Heart left ventricle (tissue), 16 donors: ENCODE data around the gene TRIM46. TPM values are rescaled to one million over a fixed set of nuclear protein-coding genes. Genes with fewer than 3 reads are reported as not detected.

Experiments
- ATAC-seq, 4 donors: fragments of 200-7000 bp; cut with Tn5 transposase; one replicate each; pipeline ENCODE4 v1.9.1; 2020 to 2022; ENCODE audit warnings: moderate library complexity in 4 of 4, mild to moderate bottlenecking in 3 of 4, moderate number of reproducible peaks in 1 of 4
- DNase-seq, 5 donors: peaks; one replicate each; pipeline ENCODE4 v3.0.0-alpha.2; 2020
- H3K27ac ChIP-seq, 12 donors: fragments of 200-600 bp; sonication (generic) in 4 of 12; one replicate each; pipeline versions ENCODE4 v1.5.0 to v1.8.0; 2016 to 2022; ENCODE audit warnings: mild to moderate bottlenecking in 2 of 12
- H3K27me3 ChIP-seq, 9 donors: fragments of 200-600 bp; sonication (generic) in 2 of 9; one replicate each; pipeline versions ENCODE4 v1.5.1 to v1.8.0; 2016 to 2022; ENCODE audit warnings: mild to moderate bottlenecking in 3 of 9
- H3K36me3 ChIP-seq, 9 donors: fragments of 200-600 bp; sonication (generic) in 2 of 9; one replicate each; pipeline versions ENCODE4 v1.5.0 to v1.8.0; 2018 to 2022; ENCODE audit warnings: mild to moderate bottlenecking in 2 of 9
- H3K4me1 ChIP-seq, 12 donors: fragments of 200-600 bp; sonication (generic) in 4 of 12; one replicate each; pipeline versions ENCODE4 v1.5.0 to v1.8.0; 2016 to 2022; ENCODE audit warnings: mild to moderate bottlenecking in 3 of 12
- H3K4me3 ChIP-seq, 12 donors: fragments of 200-600 bp; sonication (generic) in 4 of 12; one replicate each; pipeline versions ENCODE4 v1.5.0 to v1.8.0; 2017 to 2022; ENCODE audit warnings: mild to moderate bottlenecking in 9 of 12, moderate library complexity in 4 of 12
- H3K9me3 ChIP-seq, 12 donors: fragments of 200-600 bp; sonication (generic) in 4 of 12; one replicate each; pipeline versions ENCODE4 v1.5.0 to v1.8.0; 2016 to 2022; ENCODE audit warnings: mild to moderate bottlenecking in 1 of 12
- CTCF ChIP-seq, 12 donors: fragments of 200-600 bp; sonication (generic) in 4 of 12; IDR thresholded peaks; one replicate each; pipeline versions ENCODE4 v1.5.0 to v1.8.0; 2018 to 2022; ENCODE audit warnings: antibody characterized with exemption in 12 of 12, mild to moderate bottlenecking in 5 of 12
- POLR2A ChIP-seq, 2 donors: fragments of 450-650 bp; IDR thresholded peaks; one replicate each; pipeline ENCODE4 v1.6.1; 2017; ENCODE audit warnings: antibody characterized with exemption in 2 of 2, mild to moderate bottlenecking in 2 of 2, moderate library complexity in 2 of 2
- WGBS, 4 donors: extraction: QIAGEN DNeasy Blood & Tissue Kit in 2 of 4; methylation state at CpG; one replicate each; pipeline versions ENCODE4 v1.1.5 to v1.1.7; 2013 to 2018; 5-methylcytosine and 5-hydroxymethylcytosine counted together
- intact Hi-C, 10 donors: fragments of 100-400 bp; cut with DNase I; formaldehyde crosslinking; loops; one replicate each; pipeline versions ENCODE4 v1.11.1 to v1.14.2; 2022
- polyA plus RNA-seq, 2 donors: library from polyadenylated mRNA; stranded (reverse); fragments of 200-250 nt; gene quantifications; one replicate each; pipeline ENCODE4 v1.2.3, GENCODE V29; 2013
- total RNA-seq, 9 donors: library from RNA; depleted of rRNA in 2 of 9; stranded (reverse); fragments of >200 nt in 2 of 9; fragmentation: NEBNext Ultra II Directional in 3 of 9; extraction: Animal tissue kit (Norgen Biotek cat#: 25700) in 3 of 9; gene quantifications; one replicate each; pipeline versions ENCODE4 v1.1.0 to v1.2.4, GENCODE V29; 2016 to 2023
- donor health status: ischemic (EF 13 %, LVEDD 7.1; RV severe dilation, severe dysfunction).
- donor health status: healthy with polysubstance abuse.
- donor health status: DM: no; HTN: yes; CAD: no.
- donor health status: DM: no; HTN: no; CAD: no.
- donor health status: ischemic (EF 25% LVEDD 6.9; RV normal size, moderate dysfunction).
- donor health status: ischemic (EF 25% LVEDD 5.7; RV mildly dilated, moderate dysfunction).
- donor health status: healthy.
- donor health status: DM: yes; HTN: yes; CAD: no.
- donor health status: ischemic (EF 35%, LVEDD 5.7; RV mildly dilated, moderate dysfunction).
- donor health status: nonischemic (EF 11% LVEDD 7.7; RV severe dilation, severe dysfunction).
- donor health status: DM: yes; HTN: yes; CAD: no.
- donor health status: PGD.
- donor health status: ischemic (EF 29% LVEDD 5.4; RV normal size, mild dysfunction).
- donor health status: nonischemic (EF 23%, LVEDD 6.1; RV moderate dilation, normal function).

TRIM46 gene
- total and polyA plus RNA-seq, 11 donors: 0.04 to 0.41 (median 0.12) TPM; not detected in 5

DNA sequence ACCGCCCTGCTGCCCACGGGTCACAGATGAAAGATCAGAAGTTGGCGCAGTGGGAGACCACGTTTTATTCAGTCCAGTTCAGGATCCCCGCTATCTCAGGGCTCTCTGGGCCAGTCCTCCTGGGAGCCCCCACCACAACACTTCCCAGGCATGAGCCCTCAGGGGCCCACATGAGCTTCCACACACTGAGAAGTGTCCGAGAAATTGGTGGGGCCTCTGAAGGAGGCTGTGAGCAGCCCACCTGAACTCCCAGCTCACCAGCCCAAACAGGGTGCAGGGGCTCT is 12.1 kb downstream of the TRIM46 start:
- H3K4me3 ChIP-seq: no peak overlapping the region
- H3K36me3 ChIP-seq: no peaks in the 10 kb centered on the region
- 67 to 80% (median 70%) methylated on average over 6 of the region's 6 CpGs for WGBS, 4 donors
- DNase-seq (peak in 2 of 5 donors; percentile 17 to 42), ATAC-seq (no peak)
- intact Hi-C loops: no loop called here
- H3K9me3 ChIP-seq: no peaks in the 10 kb centered on the region
- peak overlapping the region in 4 of 12 donors; percentile 23 to 68 (median 62) for H3K27ac ChIP-seq
- peaks cover 0 to 14% (median 8%) of the 10 kb centered on the region in 12 donors for H3K4me1 ChIP-seq
- H3K27me3 ChIP-seq: no peaks in the 10 kb centered on the region
- TF ChIP-seq CTCF (IDR thresholded peaks at IDR 0.05) (no peak), POLR2A (IDR thresholded peaks at IDR 0.05) (no peak)

- DNase-seq (peak in 3 of 5 donors; percentile 3 to 19 (median 9)), ATAC-seq (no peak)
- H3K36me3 ChIP-seq: no peaks in the 10 kb centered on the region
- 77 to 85% (median 83%) methylated on average over 8 of the region's 8 CpGs for WGBS, 4 donors
- peaks cover 0 to 14% (median 8%) of the 10 kb centered on the region in 12 donors for H3K4me1 ChIP-seq
- H3K27me3 ChIP-seq: no peaks in the 10 kb centered on the region
- H3K27ac ChIP-seq: peak overlapping the region in 1 of 12 donors; percentile 68
- intact Hi-C loops: no loop called here
- no peaks in the 10 kb centered on the region for H3K9me3 ChIP-seq
- H3K4me3 ChIP-seq: no peak overlapping the region
- no peak for TF ChIP-seq CTCF (IDR thresholded peaks at IDR 0.05)
- no peak for TF ChIP-seq POLR2A (IDR thresholded peaks at IDR 0.05)
Observed at GRCh38 chr1:155186067-155186793, 12.6 kb downstream of the TRIM46 start.

DNA sequence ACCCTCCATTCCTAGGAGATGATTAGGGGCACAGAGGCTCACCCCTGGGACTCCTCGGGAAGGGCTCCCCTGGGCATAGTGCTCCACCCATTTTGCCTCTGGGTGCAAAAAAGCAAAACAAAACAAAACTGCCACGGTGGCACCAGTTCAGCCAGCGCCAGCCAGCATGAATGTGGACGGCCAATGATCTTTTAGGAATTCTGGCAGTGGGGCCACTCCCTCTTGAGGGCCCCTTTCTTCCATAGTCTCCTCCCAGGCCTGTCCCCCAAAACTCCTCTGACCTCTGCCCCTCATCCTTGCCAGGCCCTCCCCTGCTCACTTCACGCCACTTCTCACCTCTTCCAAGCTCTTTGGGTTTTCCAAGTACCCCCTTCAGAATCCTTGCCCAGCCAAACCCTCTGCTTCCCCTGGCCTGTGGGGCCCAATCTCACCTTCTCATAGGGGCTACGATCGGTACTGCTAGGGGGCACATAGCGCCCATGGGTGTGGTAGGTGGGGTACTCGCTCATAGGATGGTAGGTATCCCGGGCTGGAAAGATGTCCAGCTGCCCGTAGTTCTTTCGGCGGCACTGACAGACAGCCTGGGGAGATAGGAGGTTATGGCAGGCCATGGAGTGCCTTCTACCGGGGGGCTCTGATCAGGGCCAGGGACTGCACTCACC is 13.3 kb downstream of the TRIM46 start:
- 68 to 86% (median 79%) methylated on average over 14 of the region's 14 CpGs for WGBS, 4 donors
- no peaks in the 10 kb centered on the region for H3K36me3 ChIP-seq
- DNase-seq (peak in 3 of 5 donors; percentile 13 to 22 (median 13)), ATAC-seq (no peak)
- TF ChIP-seq POLR2A (IDR thresholded peaks at IDR 0.05): no peak
- TF ChIP-seq CTCF (IDR thresholded peaks at IDR 0.05): no peak
- H3K27ac ChIP-seq: no peak overlapping the region
- peaks cover 0 to 14% (median 8%) of the 10 kb centered on the region in 12 donors for H3K4me1 ChIP-seq
- intact Hi-C loops: no loop called here
- no peaks in the 10 kb centered on the region for H3K27me3 ChIP-seq
- no peak overlapping the region for H3K4me3 ChIP-seq
- H3K9me3 ChIP-seq: no peaks in the 10 kb centered on the region

- intact Hi-C loops: no loop called here
- Histone ChIP-seq H3K27ac (no peak overlapping the region), H3K27me3 (no peaks in the 10 kb centered on the region), H3K9me3 (no peaks in the 10 kb centered on the region), H3K36me3 (no peaks in the 10 kb centered on the region), H3K4me1 (peaks cover 0 to 17% (median 8%) of the 10 kb centered on the region in 12 donors), H3K4me3 (no peak overlapping the region)
- TF ChIP-seq POLR2A (IDR thresholded peaks at IDR 0.05) (no peak), CTCF (IDR thresholded peaks at IDR 0.05) (no peak)
- WGBS, 4 donors: 75 to 84% (median 80%) methylated on average over 14 to 16 of the region's 16 CpGs
- DNase-seq (peak in 2 of 5 donors; percentile 11 to 55), ATAC-seq (no peak)
Observed at GRCh38 chr1:155187456-155187891, 13.8 kb downstream of the TRIM46 start.
